H1 (cell line): Measurements from ENCODE around the gene VAT1L. TPM values are rescaled to one million over a fixed set of nuclear protein-coding genes. Genes with fewer than 3 reads are reported as not detected.

Experiments
- CTCF ChIA-PET: fragments of 300-600 bp; sonication (Branson Sonifier 250); formaldehyde crosslinking; loops from one replicate; lab custom pipeline; 2021; ENCODE audit not compliant: partially characterized antibody; lab: Charles Lee
- POLR2A ChIA-PET: fragments of 300-600 bp; sonication (Branson Sonifier 250); formaldehyde crosslinking; loops from one replicate; lab custom pipeline; 2021; ENCODE audit warnings: inconsistent platforms; ENCODE audit not compliant: partially characterized antibody; lab: Charles Lee
- DNase-seq, 2 experiments: peaks; one replicate each; pipeline versions ENCODE4 v3.0.0 to v3.0.0-alpha.2; 2010 to 2022; ENCODE audit warnings: low spot score in 2 of 2, low read depth in 1 of 2, mixed read lengths in 1 of 2
- FAIRE-seq: peaks from 2 replicates; lab custom pipeline; 2011; peaks lifted over from hg19 to GRCh38; lab: Jason Lieb, UNC
- H2AFZ ChIP-seq: 2 replicates; pipeline ENCODE4 v1.8.1; 2012; ENCODE audit warnings: low read length, inconsistent platforms
- H2AK5ac ChIP-seq: 2 replicates; pipeline ENCODE4 v1.6.1; 2013; ENCODE audit warnings: low read depth, low read length
- H2BK120ac ChIP-seq: replicated peaks from 2 replicates; pipeline ENCODE3; 2013; ENCODE audit warnings: low read depth, low read length, inconsistent platforms
- H2BK12ac ChIP-seq: 2 replicates; pipeline ENCODE4 v1.6.1; 2013; ENCODE audit warnings: low read depth, low read length
- H2BK15ac ChIP-seq: 2 replicates; pipeline ENCODE4 v1.6.1; 2013; ENCODE audit warnings: low read length
- H2BK20ac ChIP-seq: 2 replicates; pipeline ENCODE4 v1.6.1; 2013; ENCODE audit warnings: low read length
- H2BK5ac ChIP-seq: 2 replicates; pipeline ENCODE4 v1.6.1; 2013; ENCODE audit warnings: low read depth, low read length
- H3K14ac ChIP-seq: 2 replicates; pipeline ENCODE4 v1.6.1; 2013; ENCODE audit warnings: inconsistent platforms; ENCODE audit not compliant: insufficient read length
- H3K18ac ChIP-seq: 2 replicates; pipeline ENCODE4 v1.6.1; 2013; ENCODE audit warnings: low read length; ENCODE audit errors: extremely low read depth
- H3K23ac ChIP-seq: 2 replicates; pipeline ENCODE4 v1.6.1; 2013; ENCODE audit warnings: inconsistent platforms; ENCODE audit not compliant: insufficient read length
- H3K23me2 ChIP-seq: 2 replicates; pipeline ENCODE4 v1.6.1; 2013; ENCODE audit warnings: low read depth, low read length
- H3K27ac ChIP-seq: 2 replicates; pipeline ENCODE4 v1.6.1; 2011; ENCODE audit warnings: low read depth, low read length, inconsistent platforms
- H3K27me3 ChIP-seq, 4 experiments: replicated peaks in 1 of 4; 1 replicate in 1 of 4; 2 replicates in 3 of 4; pipeline versions ENCODE4 v1.6.1 to v1.8.1; 2011 to 2013; ENCODE audit warnings: low read length in 3 of 4, mild to moderate bottlenecking in 3 of 4, inconsistent platforms in 2 of 4, mixed read lengths in 2 of 4, moderate library complexity in 1 of 4; ENCODE audit not compliant: control insufficient read depth in 3 of 4, insufficient read depth in 3 of 4; ENCODE audit errors: extremely low read depth in 1 of 4
- H3K36me3 ChIP-seq, 4 experiments: 2 replicates each; pipeline versions ENCODE4 v1.6.1 to v1.8.1; 2011 to 2013; ENCODE audit warnings: mild to moderate bottlenecking in 4 of 4, low read length in 3 of 4, moderate library complexity in 2 of 4, control low read depth in 1 of 4, inconsistent platforms in 1 of 4; ENCODE audit not compliant: insufficient read depth in 4 of 4, control insufficient read depth in 2 of 4
- H3K4ac ChIP-seq: replicated peaks from 2 replicates; pipeline ENCODE3; 2013; ENCODE audit warnings: low read length, low read depth, mixed read lengths, inconsistent platforms; ENCODE audit not compliant: insufficient read length
- H3K4me1 ChIP-seq, 4 experiments: replicated peaks in 1 of 4; 1 replicate in 1 of 4; 2 replicates in 3 of 4; pipeline versions ENCODE4 v1.6.1 to v1.8.1; 2011 to 2013; ENCODE audit warnings: low read length in 3 of 4, inconsistent platforms in 2 of 4, mixed read lengths in 1 of 4; ENCODE audit not compliant: insufficient read depth in 4 of 4, control insufficient read depth in 3 of 4
- H3K4me2 ChIP-seq, 2 experiments: 2 replicates each; pipeline versions ENCODE4 v1.6.1 to v1.8.1; 2011 to 2013; ENCODE audit warnings: low read depth in 2 of 2, low read length in 2 of 2, control low read depth in 1 of 2, inconsistent platforms in 1 of 2, mild to moderate bottlenecking in 1 of 2; ENCODE audit not compliant: insufficient read depth in 1 of 2
- H3K4me3 ChIP-seq, 4 experiments: fragments of 200-600, 300-600 bp in 1 of 4; sonication (generic), shearing (Covaris generic), sonication (Bioruptor Twin) in 1 of 4; 2 replicates each; pipeline versions ENCODE4 v1.5.1 to v1.8.1; 2011 to 2016; ENCODE audit warnings: low read length in 4 of 4, low read depth in 3 of 4, control low read depth in 2 of 4, inconsistent platforms in 2 of 4, mild to moderate bottlenecking in 2 of 4, mixed read lengths in 1 of 4, moderate library complexity in 1 of 4; ENCODE audit not compliant: insufficient read depth in 2 of 4; ENCODE audit errors: extremely low read depth in 1 of 4
- H3K56ac ChIP-seq: replicated peaks from 2 replicates; pipeline ENCODE3; 2013; ENCODE audit warnings: low read depth, mild to moderate bottlenecking, mixed read lengths, low read length, inconsistent platforms; ENCODE audit not compliant: insufficient read length
- H3K79me1 ChIP-seq: 2 replicates; pipeline ENCODE4 v1.6.1; 2013; ENCODE audit warnings: low read depth, low read length, control low read depth
- H3K79me2 ChIP-seq, 2 experiments: 2 replicates each; pipeline versions ENCODE4 v1.6.1 to v1.8.1; 2012 to 2013; ENCODE audit warnings: low read length in 2 of 2, mild to moderate bottlenecking in 2 of 2, inconsistent platforms in 1 of 2; ENCODE audit not compliant: insufficient read depth in 2 of 2, control insufficient read depth in 1 of 2
- H3K9ac ChIP-seq, 4 experiments: replicated peaks in 1 of 4; 1 replicate in 1 of 4; 2 replicates in 3 of 4; pipeline versions ENCODE4 v1.6.1 to v1.8.1; 2011 to 2013; ENCODE audit warnings: low read depth in 3 of 4, low read length in 3 of 4, control low read depth in 2 of 4, mild to moderate bottlenecking in 2 of 4, moderate library complexity in 2 of 4, inconsistent platforms in 1 of 4; ENCODE audit errors: extremely low read depth in 1 of 4
- H3K9me3 ChIP-seq, 2 experiments: 2 replicates each; pipeline versions ENCODE4 v1.6.1 to v1.8.1; 2012 to 2013; ENCODE audit warnings: mild to moderate bottlenecking in 2 of 2, moderate library complexity in 2 of 2, control low read depth in 1 of 2, inconsistent platforms in 1 of 2, low read depth in 1 of 2, low read length in 1 of 2, mixed read lengths in 1 of 2; ENCODE audit not compliant: insufficient read depth in 2 of 2
- H4K20me1 ChIP-seq, 2 experiments: replicated peaks in 1 of 2; 2 replicates each; pipeline versions ENCODE3 to v1.8.1; 2011 to 2013; ENCODE audit warnings: inconsistent platforms in 2 of 2, low read length in 2 of 2, mild to moderate bottlenecking in 1 of 2; ENCODE audit not compliant: insufficient read depth in 2 of 2, control insufficient read depth in 1 of 2
- H4K5ac ChIP-seq: 2 replicates; pipeline ENCODE4 v1.6.1; 2013; ENCODE audit warnings: low read length, low read depth, mixed read lengths, inconsistent platforms; ENCODE audit not compliant: insufficient read length
- H4K8ac ChIP-seq: 2 replicates; pipeline ENCODE4 v1.8.0; 2013; ENCODE audit warnings: mild to moderate bottlenecking, moderate library complexity, low read length, inconsistent platforms; ENCODE audit not compliant: insufficient read depth; ENCODE audit errors: extremely low read depth
- H4K91ac ChIP-seq: replicated peaks from 2 replicates; pipeline ENCODE3; 2013; ENCODE audit warnings: low read length, mixed read lengths, inconsistent platforms; ENCODE audit not compliant: insufficient read length
- EZH2 ChIP-seq: fragments of 200-600 bp; sonication (generic); IDR thresholded peaks from 2 replicates; pipeline ENCODE4 v1.7.1; 2012; ENCODE audit warnings: low read depth, mild to moderate bottlenecking, moderate library complexity, low read length, inconsistent platforms; ENCODE audit not compliant: severe bottlenecking
- GTF2F1 ChIP-seq: IDR thresholded peaks from 2 replicates; pipeline ENCODE4 v1.6.1; 2012; ENCODE audit warnings: low read depth, low read length, improper control_type of control experiment, borderline replicate concordance
- JUN ChIP-seq: IDR thresholded peaks from 2 replicates; pipeline ENCODE4 v1.6.1; 2011; ENCODE audit warnings: low read depth, mild to moderate bottlenecking, improper control_type of control experiment, low read length
- RFX5 ChIP-seq: IDR thresholded peaks from 2 replicates; pipeline ENCODE4 v1.6.1; 2011; ENCODE audit warnings: low read depth, low read length, improper control_type of control experiment, borderline replicate concordance
- SIN3A ChIP-seq, 2 experiments: IDR thresholded peaks in 1 of 2; conservative IDR thresholded peaks in 1 of 2; 2 replicates each; pipeline ENCODE4 v1.6.1; 2011 to 2012; ENCODE audit warnings: low read length in 2 of 2, improper control_type of control experiment in 1 of 2, low read depth in 1 of 2, mild to moderate bottlenecking in 1 of 2
- TCF12 ChIP-seq: IDR thresholded peaks from 2 replicates; pipeline ENCODE4 v1.6.1; 2011; ENCODE audit warnings: low read depth, mild to moderate bottlenecking, low read length
- ZNF274 ChIP-seq: IDR thresholded peaks from 2 replicates; pipeline ENCODE4 v1.7.0; 2012; ENCODE audit warnings: low read length, borderline replicate concordance; ENCODE audit errors: extremely low read depth
- WGBS, 2 experiments: shearing (Covaris generic) in 1 of 2; methylation state at CpG; one replicate each; pipeline versions ENCODE4 v1.1.6 to v1.1.7; 2013 to 2015; ENCODE audit warnings: low lambda C conversion rate in 2 of 2, mixed read lengths in 2 of 2, inconsistent platforms in 1 of 2, low coverage in 1 of 2, missing lambda C conversion rate in 1 of 2; ENCODE audit not compliant: insufficient replicate concordance in 2 of 2, insufficient coverage in 1 of 2, insufficient read length in 1 of 2; ENCODE audit errors: extremely low coverage in 1 of 2, missing lambda C conversion rate in 1 of 2; 5-methylcytosine and 5-hydroxymethylcytosine counted together
- polyA plus RNA-seq, 7 experiments: library from polyadenylated mRNA; depleted of rRNA in 3 of 7; stranded (reverse) in 5 of 7; unstranded in 2 of 7; fragments of >200 nt in 5 of 7; fragments of 200-250 nt in 2 of 7; gene quantifications; 1 replicate in 5 of 7; 2 replicates in 1 of 7; 4 replicates in 1 of 7; pipeline versions ENCODE4 v1.2.1 to v1.2.3, GENCODE V29; 2011 to 2013; ENCODE audit warnings: missing spikeins in 2 of 7, mixed read lengths in 2 of 7
- total RNA-seq: library from RNA; stranded (reverse); fragmentation: NEBNext Ultra II Directional; extraction: Animal tissue kit (Norgen Biotek cat#: 25700); gene quantifications from 2 replicates; pipeline ENCODE4 v1.2.1, GENCODE V29; 2021
- TF ChIP-seq, protein P1 (sequence below), 3 experiments: IDR thresholded peaks; 1 replicate in 2 of 3; 2 replicates in 1 of 3; pipeline versions ENCODE4 v1.5.1 to v1.6.1; 2011; ENCODE audit warnings: low read length in 3 of 3, mild to moderate bottlenecking in 3 of 3, inconsistent platforms in 2 of 3, low read depth in 1 of 3, moderate library complexity in 1 of 3; ENCODE audit not compliant: insufficient read depth in 1 of 3; ENCODE audit errors: control extremely low read depth in 1 of 3
- TF ChIP-seq, protein P2 (sequence below): IDR thresholded peaks from 2 replicates; pipeline ENCODE4 v1.6.1; 2012; ENCODE audit warnings: low read length, inconsistent platforms

Gene VAT1L
- total and polyA plus RNA-seq, 2 of the 8 experiments (the other 6 are each of a cell fraction or from before 2014, with no cell fraction given), result 46.3 to 48.2 TPM

DNA sequence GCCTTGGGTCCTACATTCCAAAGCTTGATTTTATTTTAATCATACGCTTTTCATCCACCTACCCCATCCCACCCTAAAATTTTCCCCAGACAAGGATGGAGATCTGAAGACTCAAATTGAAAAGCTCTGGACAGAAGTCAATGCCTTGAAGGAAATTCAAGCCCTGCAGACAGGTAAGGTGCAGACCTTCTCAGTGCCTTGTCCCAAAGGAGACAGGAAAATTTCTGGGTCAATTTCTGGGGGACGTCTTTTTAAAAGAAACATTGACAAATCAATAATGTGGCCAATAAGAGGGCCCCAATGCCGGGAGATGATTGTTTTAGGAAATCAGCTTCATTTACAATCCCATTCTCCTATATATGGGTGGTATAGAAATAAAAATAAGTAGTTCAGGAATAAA lies 239.7 kb downstream of the VAT1L start:
- DNase-seq (no peak), FAIRE-seq (no peak)
- Histone ChIP-seq H4K8ac (no peak overlapping the region), H3K79me2 (no peaks in the 10 kb centered on the region), H3K23me2 (no peaks in the 10 kb centered on the region), H3K36me3 (no peaks in the 10 kb centered on the region), H3K9ac (no peak overlapping the region), H2BK20ac (no peak overlapping the region), H3K56ac (no peak overlapping the region), H3K4me2 (no peak overlapping the region), H2AK5ac (no peak overlapping the region), H2BK15ac (no peak overlapping the region), H3K27me3 (no peaks in the 10 kb centered on the region; a peak in 2 of 7 replicates), H4K91ac (no peak overlapping the region), H3K4me1 (no peaks in the 10 kb centered on the region), H3K23ac (no peak overlapping the region), H3K79me1 (no peaks in the 10 kb centered on the region), H3K4me3 (no peak overlapping the region), H3K27ac (no peak overlapping the region), H2BK120ac (no peak overlapping the region), H4K20me1 (no peaks in the 10 kb centered on the region), H2AFZ (no peak overlapping the region), H3K4ac (no peak overlapping the region), H2BK5ac (no peak overlapping the region), H3K9me3 (no peaks in the 10 kb centered on the region), H4K5ac (no peak overlapping the region), H3K18ac (no peak overlapping the region), H3K14ac (no peak overlapping the region), H2BK12ac (no peak overlapping the region)
- 31% methylated on average over 3 of the region's 3 CpGs; no CpG with 5 or more reads in 1 of the 2 experiments for WGBS, 2 experiments
- ChIA-PET CTCF (interaction anchor here (0.6 to 4.1 kb wide), 7 partner anchors 10 to 64 kb away, joined by 3 to 17 read pairs (median 3); no protein-coding TSS in a partner anchor), POLR2A (interaction anchor here (1.8 kb wide), 1 partner anchor 17 kb away, joined by 3 read pairs; no protein-coding TSS in a partner anchor)
- TF ChIP-seq, protein P1, sequence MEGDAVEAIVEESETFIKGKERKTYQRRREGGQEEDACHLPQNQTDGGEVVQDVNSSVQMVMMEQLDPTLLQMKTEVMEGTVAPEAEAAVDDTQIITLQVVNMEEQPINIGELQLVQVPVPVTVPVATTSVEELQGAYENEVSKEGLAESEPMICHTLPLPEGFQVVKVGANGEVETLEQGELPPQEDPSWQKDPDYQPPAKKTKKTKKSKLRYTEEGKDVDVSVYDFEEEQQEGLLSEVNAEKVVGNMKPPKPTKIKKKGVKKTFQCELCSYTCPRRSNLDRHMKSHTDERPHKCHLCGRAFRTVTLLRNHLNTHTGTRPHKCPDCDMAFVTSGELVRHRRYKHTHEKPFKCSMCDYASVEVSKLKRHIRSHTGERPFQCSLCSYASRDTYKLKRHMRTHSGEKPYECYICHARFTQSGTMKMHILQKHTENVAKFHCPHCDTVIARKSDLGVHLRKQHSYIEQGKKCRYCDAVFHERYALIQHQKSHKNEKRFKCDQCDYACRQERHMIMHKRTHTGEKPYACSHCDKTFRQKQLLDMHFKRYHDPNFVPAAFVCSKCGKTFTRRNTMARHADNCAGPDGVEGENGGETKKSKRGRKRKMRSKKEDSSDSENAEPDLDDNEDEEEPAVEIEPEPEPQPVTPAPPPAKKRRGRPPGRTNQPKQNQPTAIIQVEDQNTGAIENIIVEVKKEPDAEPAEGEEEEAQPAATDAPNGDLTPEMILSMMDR (IDR thresholded peaks at IDR 0.05; ENCODE audit: control extremely low read depth in 1 of 3, insufficient read depth in 1 of 3, low read depth in 1 of 3, low read length in 3 of 3), result no peak
- no peak for TF ChIP-seq SIN3A (conservative IDR thresholded peaks at IDR 0.05 in 1 of 2, IDR thresholded peaks at IDR 0.05 in 1 of 2; ENCODE audit: low read depth in 1 of 2, low read length in 2 of 2)
- no peak for TF ChIP-seq TCF12
- TF ChIP-seq, protein P2, sequence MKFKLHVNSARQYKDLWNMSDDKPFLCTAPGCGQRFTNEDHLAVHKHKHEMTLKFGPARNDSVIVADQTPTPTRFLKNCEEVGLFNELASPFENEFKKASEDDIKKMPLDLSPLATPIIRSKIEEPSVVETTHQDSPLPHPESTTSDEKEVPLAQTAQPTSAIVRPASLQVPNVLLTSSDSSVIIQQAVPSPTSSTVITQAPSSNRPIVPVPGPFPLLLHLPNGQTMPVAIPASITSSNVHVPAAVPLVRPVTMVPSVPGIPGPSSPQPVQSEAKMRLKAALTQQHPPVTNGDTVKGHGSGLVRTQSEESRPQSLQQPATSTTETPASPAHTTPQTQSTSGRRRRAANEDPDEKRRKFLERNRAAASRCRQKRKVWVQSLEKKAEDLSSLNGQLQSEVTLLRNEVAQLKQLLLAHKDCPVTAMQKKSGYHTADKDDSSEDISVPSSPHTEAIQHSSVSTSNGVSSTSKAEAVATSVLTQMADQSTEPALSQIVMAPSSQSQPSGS, result no peak
- TF ChIP-seq ZNF274, result no peak
- no peak for TF ChIP-seq RFX5
- TF ChIP-seq GTF2F1, result no peak
- no peak for TF ChIP-seq EZH2
- TF ChIP-seq JUN, result no peak
